Trophoblast cell (in vitro differentiated cells and primary cell): ENCODE measurements around the gene PPEF1.
A peak's percentile ranks its signal among the peaks of the same experiment; 100 is the strongest.

Experiments
- DNase-seq, 2 donors: peaks; one replicate each; pipeline ENCODE4 v3.0.0-alpha.2; 2016
- H2AFZ ChIP-seq: 2 replicates; pipeline ENCODE4 v1.6.1; 2013; ENCODE audit warnings: low read length, moderate library complexity, mild to moderate bottlenecking; ENCODE audit not compliant: insufficient read depth, poor library complexity
- H2AK5ac ChIP-seq: 2 replicates; pipeline ENCODE4 v1.6.1; 2013; ENCODE audit warnings: mild to moderate bottlenecking, low read length
- H2BK120ac ChIP-seq: 2 replicates; pipeline ENCODE4 v1.6.1; 2013; ENCODE audit warnings: low read length, mild to moderate bottlenecking, moderate library complexity; ENCODE audit not compliant: insufficient read depth, poor library complexity
- H2BK12ac ChIP-seq: 2 replicates; pipeline ENCODE4 v1.6.1; 2013; ENCODE audit warnings: mild to moderate bottlenecking, low read length, moderate library complexity
- H2BK5ac ChIP-seq: 2 replicates; pipeline ENCODE4 v1.6.1; 2013; ENCODE audit warnings: low read length, low read depth, moderate library complexity, mild to moderate bottlenecking; ENCODE audit not compliant: poor library complexity
- H3K14ac ChIP-seq: 2 replicates; pipeline ENCODE4 v1.6.1; 2013; ENCODE audit warnings: mild to moderate bottlenecking, low read length
- H3K18ac ChIP-seq: 2 replicates; pipeline ENCODE4 v1.6.1; 2013; ENCODE audit warnings: mild to moderate bottlenecking, low read length
- H3K23ac ChIP-seq: 2 replicates; pipeline ENCODE4 v1.6.1; 2013; ENCODE audit warnings: low read length
- H3K27ac ChIP-seq: 2 replicates; pipeline ENCODE4 v1.5.1; 2013; ENCODE audit warnings: low read depth, mild to moderate bottlenecking, inconsistent platforms, low read length, moderate library complexity
- H3K27me3 ChIP-seq: 2 replicates; pipeline ENCODE4 v1.6.1; 2013; ENCODE audit warnings: inconsistent platforms, mild to moderate bottlenecking, low read length, moderate library complexity; ENCODE audit not compliant: insufficient read depth
- H3K36me3 ChIP-seq, 2 experiments: 1 replicate in 1 of 2; 2 replicates in 1 of 2; pipeline ENCODE4 v1.6.1; 2013; ENCODE audit warnings: low read length in 2 of 2, mild to moderate bottlenecking in 2 of 2, moderate library complexity in 1 of 2; ENCODE audit not compliant: insufficient read depth in 2 of 2, control insufficient read depth in 1 of 2
- H3K4ac ChIP-seq: 2 replicates; pipeline ENCODE4 v1.6.1; 2013; ENCODE audit warnings: low read depth, mild to moderate bottlenecking, low read length, moderate library complexity
- H3K4me1 ChIP-seq, 2 experiments: 1 replicate in 1 of 2; 2 replicates in 1 of 2; pipeline ENCODE4 v1.6.1; 2013; ENCODE audit warnings: low read length in 2 of 2, mild to moderate bottlenecking in 2 of 2, moderate library complexity in 1 of 2; ENCODE audit not compliant: insufficient read depth in 2 of 2, control insufficient read depth in 1 of 2
- H3K4me2 ChIP-seq: 2 replicates; pipeline ENCODE4 v1.6.1; 2013; ENCODE audit warnings: inconsistent platforms, mild to moderate bottlenecking, low read length, moderate library complexity
- H3K4me3 ChIP-seq: 2 replicates; pipeline ENCODE4 v1.5.1; 2013; ENCODE audit warnings: mild to moderate bottlenecking, low read depth, low read length, inconsistent platforms
- H3K79me1 ChIP-seq: one replicate; pipeline ENCODE4 v1.6.1; 2013; ENCODE audit warnings: low read length
- H3K79me2 ChIP-seq: 2 replicates; pipeline ENCODE4 v1.6.1; 2013; ENCODE audit warnings: low read length, mild to moderate bottlenecking; ENCODE audit not compliant: control insufficient read depth, insufficient read depth, poor library complexity
- H3K9ac ChIP-seq: 2 replicates; pipeline ENCODE4 v1.6.1; 2013; ENCODE audit warnings: mild to moderate bottlenecking, low read length
- H3K9me3 ChIP-seq: 2 replicates; pipeline ENCODE4 v1.6.1; 2013; ENCODE audit warnings: low read depth, mild to moderate bottlenecking, control low read depth, inconsistent platforms, low read length; ENCODE audit not compliant: insufficient read depth
- H4K12ac ChIP-seq: 2 replicates; pipeline ENCODE4 v1.6.1; 2013; ENCODE audit warnings: low read depth, mild to moderate bottlenecking, low read length, moderate library complexity
- H4K8ac ChIP-seq: 2 replicates; pipeline ENCODE4 v1.6.1; 2013; ENCODE audit warnings: low read depth, mild to moderate bottlenecking, low read length, moderate library complexity
- H4K91ac ChIP-seq: one replicate; pipeline ENCODE4 v1.6.1; 2013; ENCODE audit warnings: low read depth, mild to moderate bottlenecking, low read length, moderate library complexity
- WGBS: extraction: QIAGEN DNeasy Blood & Tissue Kit; methylation state at CpG from one replicate; pipeline ENCODE4 v1.1.7; 2013; ENCODE audit warnings: missing lambda C conversion rate; ENCODE audit not compliant: insufficient read length, insufficient coverage; ENCODE audit errors: extremely low coverage; 5-methylcytosine and 5-hydroxymethylcytosine counted together

The PPEF1 gene

GRCh38 chrX:18799911-18800310 lies 92.5 kb downstream of the PPEF1 start:
- Histone ChIP-seq H3K9me3 (no peaks in the 10 kb centered on the region), H3K9ac (no peak overlapping the region), H3K18ac (no peak overlapping the region), H3K79me2 (no peaks in the 10 kb centered on the region), H2BK12ac (no peak overlapping the region), H2BK5ac (no peak overlapping the region), H3K36me3 (no peaks in the 10 kb centered on the region), H2AFZ (no peak overlapping the region), H3K14ac (no peak overlapping the region), H3K4me1 (no peaks in the 10 kb centered on the region), H4K8ac (no peak overlapping the region), H3K79me1 (no peaks in the 10 kb centered on the region), H3K4me3 (no peak overlapping the region), H3K4me2 (no peak overlapping the region), H4K91ac (no peak overlapping the region), H4K12ac (no peak overlapping the region), H3K27me3 (no peaks in the 10 kb centered on the region), H2BK120ac (no peak overlapping the region), H2AK5ac (no peak overlapping the region), H3K23ac (no peak overlapping the region), H3K27ac (no peak overlapping the region), H3K4ac (no peak overlapping the region)
- no CpG with 5 or more reads among the region's 2 CpGs for WGBS
- DNase-seq = no peak

DNA sequence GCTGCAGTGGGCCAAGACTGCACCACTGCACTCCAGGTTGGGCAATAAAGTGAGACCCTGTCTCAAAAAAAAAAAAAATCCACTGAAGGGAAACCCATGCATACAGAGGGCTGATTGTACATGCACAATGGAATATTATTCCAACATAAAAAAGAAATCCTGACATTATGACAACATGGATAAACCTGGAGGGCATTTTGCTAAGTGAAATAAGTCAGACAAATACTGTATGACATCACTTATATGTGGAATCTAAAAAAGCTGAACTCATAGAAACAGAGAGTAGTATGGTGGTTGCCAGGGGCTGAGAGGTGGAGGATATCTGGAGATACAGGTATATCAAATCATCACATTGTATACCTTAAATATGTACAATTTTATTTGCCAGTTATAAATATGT lies 102.2 kb downstream of the PPEF1 start:
- no peak overlapping the region for H3K14ac ChIP-seq
- no peak overlapping the region for H3K4ac ChIP-seq
- no peak overlapping the region for H3K4me2 ChIP-seq
- H3K79me1 ChIP-seq = no peaks in the 10 kb centered on the region
- H3K4me1 ChIP-seq = no peaks in the 10 kb centered on the region
- H3K18ac ChIP-seq = no peak overlapping the region
- peak; percentile 3 to 46 for DNase-seq
- no peak overlapping the region for H2BK120ac ChIP-seq
- H3K79me2 ChIP-seq = no peaks in the 10 kb centered on the region
- no peaks in the 10 kb centered on the region for H3K27me3 ChIP-seq
- H3K4me3 ChIP-seq = no peak overlapping the region
- no peak overlapping the region for H4K8ac ChIP-seq
- no peak overlapping the region for H4K91ac ChIP-seq
- H3K9ac ChIP-seq = no peak overlapping the region
- no peak overlapping the region for H2AFZ ChIP-seq
- no peaks in the 10 kb centered on the region for H3K9me3 ChIP-seq
- no peak overlapping the region for H2AK5ac ChIP-seq
- no peak overlapping the region for H2BK12ac ChIP-seq
- H3K23ac ChIP-seq = no peak overlapping the region
- no peak overlapping the region for H2BK5ac ChIP-seq
- no peak overlapping the region for H3K27ac ChIP-seq
- no peaks in the 10 kb centered on the region for H3K36me3 ChIP-seq
- no peak overlapping the region for H4K12ac ChIP-seq

- Histone ChIP-seq H2BK5ac (no peak overlapping the region), H3K23ac (no peak overlapping the region), H3K14ac (no peak overlapping the region), H3K4me3 (no peak overlapping the region), H4K12ac (no peak overlapping the region), H3K9me3 (no peaks in the 10 kb centered on the region), H3K4me1 (no peaks in the 10 kb centered on the region), H2AK5ac (no peak overlapping the region), H4K91ac (no peak overlapping the region), H3K27me3 (no peaks in the 10 kb centered on the region), H3K18ac (no peak overlapping the region), H4K8ac (no peak overlapping the region), H3K4ac (no peak overlapping the region), H3K79me1 (no peaks in the 10 kb centered on the region), H2BK120ac (no peak overlapping the region), H3K36me3 (no peaks in the 10 kb centered on the region), H3K4me2 (no peak overlapping the region), H2AFZ (no peak overlapping the region), H3K9ac (no peak overlapping the region), H3K27ac (no peak overlapping the region), H2BK12ac (no peak overlapping the region), H3K79me2 (no peaks in the 10 kb centered on the region)
- DNase-seq = peak; percentile 39 to 72
- no CpG with 5 or more reads among the region's 2 CpGs for WGBS
These were observed 103.0 kb downstream of the PPEF1 start for GRCh38 chrX:18810416-18810815.

GRCh38 chrX:18825375-18825774 lies 117.9 kb downstream of the PPEF1 start:
- no peaks in the 10 kb centered on the region for H3K9me3 ChIP-seq
- DNase-seq = no peak
- no peak overlapping the region for H2AK5ac ChIP-seq

More at GRCh38 chrX:18825375-18825774, 117.9 kb downstream of the PPEF1 start:
- no peak overlapping the region for H3K14ac ChIP-seq
- H2BK5ac ChIP-seq = no peak overlapping the region
- H3K4me1 ChIP-seq = no peaks in the 10 kb centered on the region
- no peak overlapping the region for H2AFZ ChIP-seq
- no peak overlapping the region for H3K4me2 ChIP-seq
- no CpG with 5 or more reads among the region's 2 CpGs for WGBS
- H4K12ac ChIP-seq = no peak overlapping the region
- H3K9ac ChIP-seq = no peak overlapping the region
- no peak overlapping the region for H3K4me3 ChIP-seq
- H3K27me3 ChIP-seq = no peaks in the 10 kb centered on the region
- no peak overlapping the region for H2BK12ac ChIP-seq
- H3K23ac ChIP-seq = no peak overlapping the region
- peak overlapping the region; percentile 6 for H4K91ac ChIP-seq
- H2BK120ac ChIP-seq = no peak overlapping the region
- H3K79me2 ChIP-seq = no peaks in the 10 kb centered on the region
- H3K18ac ChIP-seq = no peak overlapping the region
- no peaks in the 10 kb centered on the region for H3K79me1 ChIP-seq
- no peak overlapping the region for H3K4ac ChIP-seq
- no peak overlapping the region for H3K27ac ChIP-seq
- no peaks in the 10 kb centered on the region for H3K36me3 ChIP-seq
- no peak overlapping the region for H4K8ac ChIP-seq
